Muscle of leg (tissue), 11 donors: ENCODE measurements around the gene KCNQ4. TPM values are rescaled to one million over a fixed set of nuclear protein-coding genes. Genes with fewer than 3 reads are reported as not detected.

Source experiments
- DNase-seq: peaks from one replicate; pipeline ENCODE4 v3.0.0; 2013
- H3K27ac ChIP-seq: one replicate; pipeline ENCODE4 v1.5.1; 2013; ENCODE audit warnings: mild to moderate bottlenecking, low read length, control low read depth
- H3K27me3 ChIP-seq: one replicate; pipeline ENCODE4 v1.6.1; 2013; ENCODE audit warnings: low read length; ENCODE audit not compliant: control insufficient read depth, insufficient read depth
- H3K36me3 ChIP-seq: one replicate; pipeline ENCODE4 v1.6.1; 2013; ENCODE audit warnings: low read length; ENCODE audit not compliant: control insufficient read depth, insufficient read depth
- H3K4me1 ChIP-seq: one replicate; pipeline ENCODE4 v1.6.1; 2013; ENCODE audit warnings: low read length; ENCODE audit not compliant: control insufficient read depth, insufficient read depth
- H3K4me3 ChIP-seq: one replicate; pipeline ENCODE4 v1.5.1; 2013; ENCODE audit warnings: low read length, control low read depth
- H3K9me3 ChIP-seq: replicated peaks from 2 replicates; pipeline ENCODE4 v1.6.1; 2013; ENCODE audit warnings: low read depth, low read length; ENCODE audit not compliant: control insufficient read depth
- WGBS: methylation state at CpG from one replicate; pipeline ENCODE4 v1.1.5; 2013; ENCODE audit warnings: missing lambda C conversion rate; ENCODE audit not compliant: insufficient coverage; 5-methylcytosine and 5-hydroxymethylcytosine counted together
- polyA plus RNA-seq, 8 donors: library from polyadenylated mRNA; unstranded; fragments of 120-200 nt; gene quantifications; one replicate each; pipeline versions ENCODE4 v1.2.1 to v1.2.3, GENCODE V29; 2013; ENCODE audit warnings: inconsistent platforms in 1 of 8, low replicate concordance in 1 of 8; ENCODE audit not compliant: insufficient read length in 8 of 8, insufficient read depth in 1 of 8
- total RNA-seq: library from RNA; stranded (reverse); fragments of 120-200 nt; gene quantifications from one replicate; pipeline ENCODE4 v1.2.4, GENCODE V29; 2013

The KCNQ4 gene
- total and polyA plus RNA-seq, 9 donors, result 6.3 to 33.1 (median 22.1) TPM

DNA sequence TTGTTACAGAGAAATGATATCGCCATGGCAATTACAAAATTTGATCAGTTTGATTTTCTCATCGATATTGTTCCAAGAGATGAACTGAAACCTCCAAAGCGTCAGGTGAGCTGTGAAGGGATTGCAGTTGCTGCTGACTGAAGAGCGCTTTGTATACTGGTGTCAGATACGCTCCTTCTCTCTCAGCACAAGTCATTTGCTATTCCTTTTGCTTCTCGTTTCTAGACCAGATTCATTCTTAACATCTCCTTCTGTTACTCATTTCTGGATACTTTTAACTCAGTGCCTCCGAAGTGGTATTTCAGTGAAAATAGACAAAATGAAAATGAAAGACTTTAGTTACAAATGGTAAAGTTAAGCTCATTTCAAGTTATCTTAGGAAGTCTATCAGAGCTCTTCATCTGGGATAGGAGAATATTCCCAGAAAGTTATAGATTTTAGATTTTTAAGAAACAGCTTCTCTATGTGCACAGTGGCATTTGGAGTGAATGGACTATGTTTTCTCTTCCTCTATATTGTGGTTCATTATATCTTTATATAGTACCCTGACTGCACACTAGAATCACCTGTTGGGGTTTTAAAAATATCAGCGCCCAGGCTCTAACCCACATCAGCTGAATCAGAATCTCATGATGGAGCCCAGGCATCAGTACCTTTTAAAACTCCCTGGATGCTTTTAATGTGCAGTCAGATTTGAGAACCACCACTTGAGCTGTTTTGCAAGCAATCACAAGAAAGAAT lies 30.3 kb upstream of the KCNQ4 start:
- H3K27ac ChIP-seq, result no peak overlapping the region

DNA sequence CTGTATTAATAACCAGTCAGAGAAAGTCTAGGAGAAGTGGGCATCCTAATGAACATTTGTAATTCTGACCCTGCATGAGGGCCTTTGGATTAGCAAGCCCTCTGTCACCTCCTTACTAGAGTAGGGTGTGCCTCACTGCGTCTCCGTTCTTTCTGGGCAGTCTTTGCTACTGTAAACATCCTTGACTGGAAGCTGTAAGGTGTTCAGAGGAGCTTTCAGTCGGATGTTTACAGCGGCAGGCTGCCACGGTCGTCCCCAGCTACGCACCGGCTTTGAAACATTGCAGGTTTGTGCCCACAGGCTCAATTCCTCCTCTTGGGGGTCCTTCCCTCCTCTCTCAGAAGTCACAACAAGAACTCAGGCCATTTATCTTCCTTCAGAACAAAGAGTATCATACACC lies 29.4 kb upstream of the KCNQ4 start:
- WGBS, result 93% methylated on average over 7 of the region's 8 CpGs
- no peak for DNase-seq
- H3K4me1 ChIP-seq, result no peaks in the 10 kb centered on the region
- H3K9me3 ChIP-seq, result no peaks in the 10 kb centered on the region
- H3K27ac ChIP-seq, result no peak overlapping the region
- H3K27me3 ChIP-seq, result no peaks in the 10 kb centered on the region
- H3K4me3 ChIP-seq, result no peak overlapping the region
- peaks cover 66% of the 10 kb centered on the region for H3K36me3 ChIP-seq

More for the DNA sequence above, 30.3 kb upstream of the KCNQ4 start:
- Histone ChIP-seq H3K36me3 (peaks cover 67% of the 10 kb centered on the region), H3K9me3 (no peaks in the 10 kb centered on the region), H3K4me3 (no peak overlapping the region), H3K27me3 (no peaks in the 10 kb centered on the region), H3K4me1 (no peaks in the 10 kb centered on the region)
- DNase-seq, result no peak
- 86% methylated on average over 1 of the region's 8 CpGs for WGBS

DNA sequence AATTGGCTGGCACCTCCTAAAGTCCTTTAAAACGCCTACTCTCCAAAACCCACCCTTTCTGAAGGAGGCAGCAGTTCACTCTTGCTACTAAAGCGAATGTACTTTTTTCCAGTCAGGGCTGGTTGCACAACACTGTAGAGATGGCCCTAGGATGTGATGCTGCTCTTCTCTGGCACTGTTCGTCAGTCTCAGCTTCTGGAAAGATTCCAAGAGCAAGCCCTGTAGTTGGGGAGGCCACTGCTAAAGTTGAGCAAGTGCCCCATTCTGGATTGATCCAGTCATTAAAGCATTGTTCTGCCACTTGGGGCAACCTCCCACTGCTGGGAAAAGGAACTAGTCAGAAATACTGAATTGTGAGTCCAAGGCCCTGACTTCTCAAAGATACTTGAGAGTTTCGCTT lies 28.5 kb upstream of the KCNQ4 start:
- Histone ChIP-seq H3K36me3 (peaks cover 64% of the 10 kb centered on the region), H3K4me3 (no peak overlapping the region), H3K9me3 (no peaks in the 10 kb centered on the region), H3K27me3 (no peaks in the 10 kb centered on the region), H3K4me1 (no peaks in the 10 kb centered on the region), H3K27ac (no peak overlapping the region)
- 76% methylated on average over 3 of the region's 4 CpGs for WGBS
- no peak for DNase-seq

GRCh38 chr1:40756523-40756922 lies 27.1 kb upstream of the KCNQ4 start:
- Histone ChIP-seq H3K36me3 (peaks cover 71% of the 10 kb centered on the region), H3K4me3 (no peak overlapping the region), H3K9me3 (no peaks in the 10 kb centered on the region), H3K4me1 (no peaks in the 10 kb centered on the region), H3K27me3 (no peaks in the 10 kb centered on the region), H3K27ac (no peak overlapping the region)
- DNase-seq, result no peak
- whole genome bisulfite sequencing, result no CpG with 5 or more reads among the region's 3 CpGs

- Histone ChIP-seq H3K9me3 (no peaks in the 10 kb centered on the region), H3K27me3 (no peaks in the 10 kb centered on the region), H3K4me3 (no peak overlapping the region), H3K36me3 (peaks cover 71% of the 10 kb centered on the region), H3K4me1 (no peaks in the 10 kb centered on the region), H3K27ac (no peak overlapping the region)
- 53% methylated on average over 4 of the region's 8 CpGs for WGBS
- no peak for DNase-seq
Measured at GRCh38 chr1:40757084-40757483, 26.5 kb upstream of the KCNQ4 start.

DNA sequence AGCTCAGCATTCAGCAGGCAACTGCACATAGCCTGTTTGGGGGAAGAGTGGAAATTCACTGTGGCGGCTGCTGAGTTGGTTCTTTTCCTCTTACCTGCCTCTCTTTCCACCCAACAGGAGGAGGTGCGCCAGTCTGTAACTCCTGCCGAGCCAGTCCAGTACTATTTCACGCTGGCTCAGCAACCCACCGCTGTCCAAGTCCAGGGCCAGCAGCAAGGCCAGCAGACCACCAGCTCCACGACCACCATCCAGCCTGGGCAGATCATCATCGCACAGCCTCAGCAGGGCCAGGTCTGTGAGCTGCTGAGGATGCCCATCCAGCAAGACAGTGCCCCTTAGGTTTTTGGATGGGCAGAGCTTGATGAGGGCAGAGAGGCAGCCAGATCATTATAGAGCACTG lies 25.6 kb upstream of the KCNQ4 start:
- H3K4me3 ChIP-seq, result no peak overlapping the region
- WGBS, result 89% methylated on average over 7 of the region's 7 CpGs
- DNase-seq, result no peak
- no peaks in the 10 kb centered on the region for H3K9me3 ChIP-seq
- H3K4me1 ChIP-seq, result peaks cover 2% of the 10 kb centered on the region
- H3K36me3 ChIP-seq, result peaks cover 71% of the 10 kb centered on the region
- H3K27me3 ChIP-seq, result no peaks in the 10 kb centered on the region
- H3K27ac ChIP-seq, result no peak overlapping the region

DNA sequence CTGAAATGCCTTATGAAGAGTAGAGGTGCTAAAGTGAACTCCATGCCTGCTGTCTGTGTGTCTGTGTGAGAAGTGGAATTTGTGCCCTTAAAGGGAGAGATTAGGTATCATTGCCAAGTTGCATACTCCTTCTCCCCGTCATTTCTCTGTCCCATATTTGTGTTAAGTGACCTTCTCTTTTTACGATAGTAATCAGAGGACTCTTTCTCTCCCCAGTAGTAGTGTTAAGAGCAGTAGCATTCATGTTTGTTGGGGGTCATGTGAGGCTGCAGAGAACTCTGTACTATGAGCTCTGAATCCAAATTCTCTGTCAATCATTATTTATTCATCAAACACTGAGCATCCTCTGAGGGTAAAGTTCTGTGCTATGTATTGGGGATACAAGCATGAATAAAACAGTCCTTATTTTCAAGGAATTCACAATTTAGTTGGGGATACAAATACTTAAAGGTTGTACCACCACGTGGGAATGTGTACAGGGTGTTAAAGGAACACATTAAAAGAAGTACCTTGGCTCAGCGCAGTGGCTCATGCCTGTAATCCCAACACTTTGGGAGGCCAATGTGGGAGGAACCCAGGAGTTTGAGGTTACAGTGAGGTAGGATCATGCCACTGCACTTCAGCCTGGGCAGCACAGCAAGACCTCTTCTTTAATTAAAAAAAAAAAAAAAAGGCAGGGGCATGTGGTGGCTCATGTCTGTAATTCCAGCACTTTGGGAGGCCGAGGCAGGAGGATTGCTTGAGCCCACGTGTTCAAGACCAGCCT lies 24.8 kb upstream of the KCNQ4 start:
- Histone ChIP-seq H3K4me3 (no peak overlapping the region), H3K27me3 (no peaks in the 10 kb centered on the region), H3K27ac (no peak overlapping the region), H3K4me1 (peaks cover 2% of the 10 kb centered on the region), H3K36me3 (peaks cover 69% of the 10 kb centered on the region), H3K9me3 (no peaks in the 10 kb centered on the region)
- no peak for DNase-seq
- 88% methylated on average over 2 of the region's 6 CpGs for WGBS

GRCh38 chr1:40760984-40761383 lies 22.6 kb upstream of the KCNQ4 start:
- no peak for DNase-seq
- Histone ChIP-seq H3K27me3 (no peaks in the 10 kb centered on the region), H3K4me3 (no peak overlapping the region), H3K4me1 (peaks cover 7% of the 10 kb centered on the region), H3K9me3 (no peaks in the 10 kb centered on the region), H3K36me3 (peaks cover 67% of the 10 kb centered on the region), H3K27ac (no peak overlapping the region)
- whole genome bisulfite sequencing, result 28% methylated on average over 2 of the region's 4 CpGs

DNA sequence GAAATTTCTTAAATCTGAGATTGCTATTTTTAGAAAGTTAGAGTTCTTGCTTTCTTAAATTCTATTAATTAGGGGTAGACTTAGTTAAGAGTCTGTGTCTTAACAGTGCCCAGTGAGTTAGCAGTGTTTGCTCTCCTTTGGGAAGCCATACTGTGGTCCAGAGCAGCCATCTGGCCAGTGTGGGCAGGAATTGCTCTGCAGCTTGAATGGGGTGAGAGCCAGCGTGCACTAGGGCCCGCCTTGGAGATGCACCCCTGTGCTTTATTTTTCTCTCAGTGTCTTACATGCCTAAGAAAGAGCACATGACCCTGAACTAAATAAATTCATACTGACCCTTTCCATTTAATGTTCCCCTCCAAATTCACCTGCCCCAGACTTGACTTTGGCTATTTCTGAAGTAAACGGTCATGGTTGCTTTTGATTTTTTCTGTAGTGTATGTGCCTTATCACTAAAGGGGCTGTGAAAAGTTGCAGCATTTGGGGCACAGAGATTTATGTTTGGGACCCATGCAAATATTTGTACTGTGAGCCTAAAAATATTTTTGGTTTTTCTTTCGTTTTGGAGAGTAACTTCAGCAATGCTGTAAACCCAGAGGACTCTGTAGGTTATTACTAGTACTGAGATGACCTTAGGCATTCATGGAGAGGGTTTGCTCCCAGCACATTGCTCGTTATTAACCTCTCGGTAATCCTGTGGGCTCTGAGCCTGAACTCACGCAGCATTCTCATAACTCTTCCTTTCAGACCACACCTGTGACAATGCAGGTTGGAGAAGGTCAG lies 21.3 kb upstream of the KCNQ4 start:
- WGBS, result 78% methylated on average over 3 of the region's 7 CpGs
- Histone ChIP-seq H3K9me3 (no peaks in the 10 kb centered on the region), H3K4me3 (no peak overlapping the region), H3K36me3 (peaks cover 71% of the 10 kb centered on the region), H3K27ac (no peak overlapping the region), H3K27me3 (no peaks in the 10 kb centered on the region), H3K4me1 (peaks cover 7% of the 10 kb centered on the region)
- no peak for DNase-seq
